GM18520 (cell line): ENCODE results near the gene SPRR2E.
"Not testable (repeated sequence)": the region's sequence is repeated elsewhere in the genome, so short reads cannot be mapped to it uniquely, and the experiment has no call there.

Source experiments
- ATAC-seq: cut with Tn5 transposase; IDR thresholded peaks from one replicate; pipeline ENCODE4 v1.9.1; 2021; ENCODE audit not compliant: unreplicated experiment

Gene SPRR2E

GRCh38 chr1:153094426-153094825 is at the start of gene SPRR2E:
SPRR2E (minus strand) TSS chr1:153094526; CDS start chr1:153093751, 775 bp downstream.
- no peak for ATAC-seq

DNA sequence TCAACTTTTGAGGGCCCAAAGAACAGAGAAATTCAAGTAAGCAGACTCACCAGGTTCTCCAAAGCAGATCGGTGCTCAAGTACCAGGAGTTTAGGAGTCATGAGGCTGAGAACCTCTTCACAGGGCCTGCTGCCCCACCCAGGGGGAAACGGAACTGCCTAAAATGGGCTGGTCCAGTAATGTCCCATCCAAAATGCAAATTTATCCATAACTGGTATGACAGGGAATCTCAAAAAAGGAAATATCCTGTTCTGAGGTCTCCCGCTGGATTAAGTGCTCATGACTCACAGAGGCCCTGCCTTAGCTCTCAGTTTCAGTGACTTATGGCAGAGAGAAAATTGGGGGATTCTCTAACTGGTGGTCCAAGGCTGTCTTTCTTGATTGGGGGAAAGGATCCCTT is 47.1 kb upstream of the SPRR2E start:
- no peak for ATAC-seq

- no peak for ATAC-seq
Observed at GRCh38 chr1:153140484-153140883, 46.2 kb upstream of the SPRR2E start.

- ATAC-seq: no peak
Observed at GRCh38 chr1:153133743-153134142, 39.4 kb upstream of the SPRR2E start.

DNA sequence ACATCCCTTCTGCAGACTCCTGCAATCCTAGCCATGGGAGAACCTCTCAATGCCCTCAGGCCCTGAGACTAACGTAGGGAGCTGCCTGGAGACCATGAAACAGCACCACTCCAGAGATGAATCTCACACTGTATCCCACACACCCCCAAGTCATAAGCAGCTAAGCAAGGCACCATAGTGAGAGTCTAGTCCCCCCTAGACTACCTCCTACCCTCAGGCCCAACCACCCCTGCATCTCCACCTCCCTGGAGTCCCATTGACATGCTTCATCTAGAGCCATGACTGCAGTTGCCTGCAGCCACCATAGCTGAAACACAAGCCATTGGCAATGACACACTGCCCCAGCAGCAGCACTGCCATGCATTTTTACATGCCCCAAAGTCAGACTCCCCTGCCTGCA is 38.9 kb upstream of the SPRR2E start:
- ATAC-seq: no peak

GRCh38 chr1:153128688-153129087 is 34.4 kb upstream of the SPRR2E start:
- not testable (repeated sequence) for ATAC-seq

- ATAC-seq: no peak
Observed at GRCh38 chr1:153127296-153127695, 33.0 kb upstream of the SPRR2E start.

DNA sequence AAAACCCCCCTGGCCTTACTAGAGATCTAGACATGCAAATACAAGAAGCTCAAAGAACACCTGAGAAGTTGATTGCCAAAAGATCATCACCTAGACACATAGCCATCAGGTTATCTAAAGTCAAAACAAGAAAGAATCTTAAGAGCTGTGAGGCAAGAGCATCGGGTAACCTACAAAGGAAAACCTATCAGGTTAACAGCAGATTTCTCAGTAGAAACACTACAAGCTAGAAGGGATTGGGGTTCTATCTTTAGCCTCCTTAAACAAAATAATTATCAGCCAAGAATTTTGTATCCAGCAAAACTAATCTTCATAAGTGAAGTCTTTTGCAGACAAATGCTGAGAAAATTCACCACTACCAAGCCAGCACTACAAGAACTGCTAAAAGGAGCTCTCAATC is 31.2 kb upstream of the SPRR2E start:
- ATAC-seq: no peak

DNA sequence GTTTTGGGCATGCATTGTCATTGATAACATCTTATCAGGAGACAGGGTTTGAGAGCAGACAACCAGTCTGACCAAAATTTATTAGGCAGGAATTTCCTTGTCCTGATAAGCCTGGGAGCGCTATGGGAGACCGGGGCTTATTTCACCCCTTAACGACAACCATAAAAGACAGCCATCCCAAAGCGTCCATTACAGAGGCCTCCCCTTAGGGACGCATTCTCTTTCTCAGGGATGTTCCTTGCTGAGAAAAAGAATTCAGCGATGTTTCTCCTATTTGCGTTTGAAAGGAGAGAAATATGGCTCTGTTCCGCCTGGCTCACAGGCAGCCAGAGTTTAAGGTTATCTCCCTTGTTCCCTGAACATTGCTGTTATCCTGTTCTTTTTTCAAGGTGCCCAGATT is 29.5 kb upstream of the SPRR2E start:
- not testable (repeated sequence) for ATAC-seq

- ATAC-seq: no peak
Observed at GRCh38 chr1:153122831-153123421, 28.6 kb upstream of the SPRR2E start.

- ATAC-seq: no peak
Observed at GRCh38 chr1:153120945-153121344, 26.6 kb upstream of the SPRR2E start.

- no peak for ATAC-seq
Observed at GRCh38 chr1:153119491-153119971, 25.2 kb upstream of the SPRR2E start.

DNA sequence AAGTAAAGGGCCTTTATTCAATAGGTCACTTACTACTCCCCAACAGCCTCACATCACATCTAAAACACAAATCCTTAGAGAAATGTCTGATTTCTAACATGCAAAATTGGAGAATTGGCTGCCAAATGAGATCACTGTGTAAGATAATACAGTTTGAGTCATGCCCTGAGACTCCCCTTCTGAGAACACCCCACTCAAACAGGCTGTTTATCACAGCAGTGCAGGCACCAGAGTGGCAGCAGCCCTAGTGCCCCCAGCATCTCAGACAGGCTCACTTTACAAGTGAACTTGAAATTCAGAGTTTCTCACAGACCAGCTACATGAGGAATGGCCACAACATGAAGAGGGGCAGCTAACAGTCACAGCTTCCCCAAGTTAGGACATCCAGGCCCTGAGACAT is 20.9 kb upstream of the SPRR2E start:
- not testable (repeated sequence) for ATAC-seq

DNA sequence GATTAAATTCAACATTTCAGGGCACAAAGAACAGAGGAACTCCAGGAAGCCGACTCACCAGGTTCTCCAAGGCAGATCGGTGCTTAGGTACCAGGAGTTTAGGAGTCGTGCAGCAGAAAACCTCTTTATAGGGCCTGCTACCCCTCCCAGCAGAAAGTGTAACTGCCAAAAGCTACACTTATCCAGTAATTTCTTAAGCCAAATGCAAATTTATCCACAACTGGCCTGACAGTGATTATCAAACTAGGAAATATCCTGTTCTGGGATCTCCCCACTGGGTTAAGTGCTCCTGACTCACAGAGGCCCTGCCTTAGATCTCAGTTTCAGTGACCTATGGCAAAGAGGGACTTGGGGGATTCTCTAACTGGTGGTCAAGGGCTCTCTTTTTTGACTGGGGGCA is 19.1 kb upstream of the SPRR2E start, which contains the start of gene SPRR2F:
SPRR2F (minus strand) TSS at position 101 of the 400 bp plus-strand sequence. CDS start 783 bp downstream, outside the sequence.
- no peak for ATAC-seq

DNA sequence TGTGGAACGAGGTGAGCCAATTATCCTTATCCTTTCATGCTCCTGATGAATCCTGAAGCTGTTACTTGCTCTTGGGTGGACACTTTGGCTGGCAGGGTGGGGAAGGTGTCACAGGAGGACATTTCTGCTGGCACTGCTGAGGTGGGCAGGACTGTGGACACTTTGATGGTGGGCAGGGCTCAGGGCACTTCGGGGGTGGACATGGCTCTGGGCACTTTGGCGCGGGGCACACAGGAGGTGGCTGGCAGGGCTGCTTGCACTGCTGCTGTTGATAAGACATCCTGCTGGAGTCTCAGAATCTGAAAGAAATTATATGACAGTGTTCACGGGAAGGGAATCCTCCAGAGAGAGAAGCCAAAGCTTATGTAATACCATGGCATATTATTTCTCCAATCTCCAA is 18.1 kb upstream of the SPRR2E start:
- not testable (repeated sequence) for ATAC-seq

DNA sequence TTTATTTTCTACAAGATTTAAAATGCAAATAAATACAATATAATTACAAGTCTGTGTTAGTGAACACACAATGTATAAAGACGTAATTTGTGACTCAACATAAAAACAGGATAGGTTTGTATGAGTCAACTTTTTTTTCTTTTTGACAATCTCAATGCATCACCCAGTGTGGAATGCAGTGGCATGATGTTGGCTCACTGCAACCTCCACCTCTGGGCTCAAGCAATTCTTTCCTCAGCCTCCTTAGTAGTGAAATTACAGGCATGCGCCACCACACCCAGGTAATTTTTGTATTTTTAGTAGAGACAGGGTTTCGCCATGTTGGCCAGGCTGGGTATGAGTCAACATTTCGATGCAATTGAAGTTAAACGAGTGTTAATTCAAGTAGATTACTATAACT is 5.9 kb upstream of the SPRR2E start:
- ATAC-seq: no peak

DNA sequence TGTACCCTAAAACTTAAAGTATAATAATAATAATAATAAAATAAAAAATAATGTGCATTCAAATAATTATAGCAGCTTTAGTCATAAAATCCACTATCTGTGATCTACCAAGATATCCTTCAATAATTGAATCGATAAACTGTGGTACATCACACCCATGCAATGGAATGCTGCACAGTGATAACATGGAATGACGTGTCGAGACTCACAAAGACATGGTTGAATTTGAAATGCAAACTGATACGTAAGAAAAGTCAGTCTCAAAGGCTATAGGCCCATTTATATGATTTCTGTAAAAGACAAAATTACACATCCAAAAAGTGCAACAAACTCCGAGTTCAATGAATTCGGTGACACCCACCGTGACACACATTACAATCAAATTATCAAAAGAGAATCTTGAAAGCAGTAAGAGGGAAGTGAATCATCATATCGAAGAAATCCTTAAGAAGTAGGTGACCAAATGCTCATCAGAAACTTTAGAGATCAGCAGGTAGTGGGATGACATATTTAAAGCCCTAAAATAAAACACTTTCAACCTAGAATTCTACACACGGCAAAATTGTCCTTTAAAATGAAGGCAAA is 5.2 kb upstream of the SPRR2E start:
- no peak for ATAC-seq

DNA sequence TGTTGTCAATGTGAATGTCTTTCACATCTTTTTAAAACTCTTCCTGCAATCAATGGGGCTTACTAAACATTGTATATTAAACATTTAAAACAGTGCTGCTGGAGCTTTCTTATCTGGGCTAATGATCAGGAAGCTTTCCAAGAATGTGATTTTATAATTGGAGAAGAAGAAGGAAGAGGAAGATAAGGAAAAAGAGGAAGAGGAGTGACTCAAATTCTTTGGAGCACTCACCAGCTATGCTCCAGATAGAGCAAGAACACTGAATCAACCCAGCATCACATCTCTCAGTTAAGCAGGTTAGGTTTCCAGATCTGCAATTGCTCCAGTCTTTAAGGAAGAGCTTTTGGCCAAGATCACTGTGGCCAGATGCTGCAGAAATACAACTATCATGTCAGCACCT is 1.4 kb upstream of the SPRR2E start:
- no peak for ATAC-seq

GRCh38 chr1:153087652-153088051 is 6.7 kb downstream of the SPRR2E start:
- ATAC-seq: no peak

DNA sequence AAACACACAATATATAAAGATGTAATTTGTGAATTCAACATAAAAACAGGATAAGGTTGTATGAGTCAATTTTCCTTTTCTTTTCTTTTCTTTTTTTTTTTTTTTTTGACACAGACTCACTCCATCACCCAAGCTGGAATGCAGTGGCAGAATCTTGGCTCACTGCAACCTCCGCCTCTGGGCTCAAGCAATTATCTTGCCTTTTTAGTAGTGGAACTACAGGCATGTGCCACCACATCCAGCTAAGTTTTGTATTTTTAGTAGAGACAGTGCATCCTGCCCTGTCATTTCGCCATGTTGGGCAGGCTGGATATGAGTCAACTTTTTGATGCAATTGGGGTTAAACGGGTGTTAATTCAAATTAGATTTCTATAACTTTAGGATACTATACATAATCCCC is 12.6 kb downstream of the SPRR2E start:
- ATAC-seq: no peak

DNA sequence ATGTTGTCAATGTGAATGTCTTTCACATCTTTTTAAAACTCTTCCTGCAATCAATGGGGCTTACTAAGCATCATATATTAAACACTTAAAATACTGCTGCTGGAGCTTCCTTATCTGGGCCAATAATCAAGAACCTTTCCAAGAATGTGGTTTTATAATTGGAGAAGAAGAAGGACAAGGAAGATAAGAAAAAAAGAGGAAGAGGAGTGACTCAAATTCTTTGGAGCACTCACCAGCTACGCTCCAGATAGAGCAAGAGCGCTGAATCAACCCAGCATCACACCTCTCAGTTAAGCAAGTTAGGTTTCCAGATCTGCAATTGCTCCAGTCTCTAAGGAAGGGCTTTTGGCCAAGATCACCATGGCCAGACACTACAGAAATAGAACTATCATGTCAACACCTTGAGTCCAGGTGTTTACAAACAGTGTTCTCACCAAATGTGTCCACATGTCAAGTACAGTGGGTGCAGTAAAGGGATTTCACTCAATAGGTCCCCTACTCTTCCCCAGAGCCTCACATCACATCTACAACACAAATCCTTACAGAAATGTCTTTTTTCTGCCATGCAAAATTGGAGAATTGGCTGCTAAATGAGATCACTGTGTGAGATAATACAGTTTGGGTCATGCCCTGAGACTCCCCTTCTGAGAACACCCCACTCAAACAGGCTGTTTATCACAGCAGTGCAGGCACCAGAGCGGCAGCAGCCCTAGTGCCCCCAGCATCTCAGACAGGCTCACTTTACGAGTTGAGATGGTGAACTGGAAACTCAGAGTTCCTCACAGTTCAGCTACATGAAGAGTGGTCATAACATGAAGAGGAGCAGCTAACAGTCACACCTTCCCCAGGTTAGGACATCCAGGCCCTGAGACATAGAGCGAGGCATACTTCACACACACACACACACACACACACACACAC is 21.3 kb downstream of the SPRR2E start:
- no peak for ATAC-seq

DNA sequence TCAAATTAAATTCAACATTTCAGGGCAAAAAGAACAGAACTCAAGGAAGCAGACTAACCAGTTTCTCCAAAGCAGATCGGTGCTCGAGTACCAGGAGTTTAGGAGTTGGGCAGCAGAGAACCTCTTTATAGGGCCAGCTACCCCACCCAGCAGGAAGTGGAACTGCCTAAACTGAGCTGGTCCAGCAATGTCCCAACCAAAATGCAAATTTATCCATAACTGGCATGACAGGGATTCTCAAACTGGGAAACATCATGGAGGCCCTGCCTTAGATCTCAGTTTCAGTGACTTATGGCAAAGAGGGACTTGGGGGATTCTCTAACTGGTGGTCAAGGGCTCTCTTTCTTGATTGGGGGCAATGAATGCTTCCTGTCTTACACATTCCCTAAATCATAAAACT is 22.8 kb downstream of the SPRR2E start, which contains the start of gene SPRR2B:
SPRR2B (minus strand) TSS at position 101 of the 400 bp plus-strand sequence. CDS start 772 bp downstream, outside the sequence.
- no peak for ATAC-seq
